Measurements from ENCODE around the gene ADGB.
A peak's percentile ranks its signal among the peaks of the same experiment; 100 is the strongest.

The ADGB gene

GRCh38 chr6:146634022-146634421 lies 35.2 kb downstream of the ADGB start:
- no peak for DNase-seq (ENCODE audit: low read depth in 3 of 3)

- DNase-seq (ENCODE audit: low read depth in 3 of 3), result no peak
These were observed 36.4 kb downstream of the ADGB start for GRCh38 chr6:146635165-146635564.

- no peak for DNase-seq (ENCODE audit: low read depth in 3 of 3)
These were observed 37.7 kb downstream of the ADGB start for GRCh38 chr6:146636481-146636880.

GRCh38 chr6:146642921-146643320 lies 44.1 kb downstream of the ADGB start:
- no peak for DNase-seq (ENCODE audit: low read depth in 3 of 3)

- DNase-seq (ENCODE audit: low read depth in 3 of 3), result no peak
These were observed 52.2 kb downstream of the ADGB start for GRCh38 chr6:146650799-146651481.

- DNase-seq (ENCODE audit: low read depth in 3 of 3), result no peak
These were observed 52.7 kb downstream of the ADGB start for GRCh38 chr6:146651482-146651863.

GRCh38 chr6:146657432-146657831 lies 58.7 kb downstream of the ADGB start:
- no peak for DNase-seq (ENCODE audit: low read depth in 3 of 3)

GRCh38 chr6:146664871-146665360 lies 66.1 kb downstream of the ADGB start:
- DNase-seq (ENCODE audit: low read depth in 3 of 3), result no peak

- no peak for DNase-seq (ENCODE audit: low read depth in 3 of 3)
These were observed 68.1 kb downstream of the ADGB start for GRCh38 chr6:146666909-146667308.

GRCh38 chr6:146670161-146670560 lies 71.4 kb downstream of the ADGB start:
- no peak for DNase-seq (ENCODE audit: low read depth in 3 of 3)

GRCh38 chr6:146673069-146673468 lies 74.3 kb downstream of the ADGB start:
- DNase-seq (ENCODE audit: low read depth in 3 of 3), result no peak

GRCh38 chr6:146679386-146679785 lies 80.6 kb downstream of the ADGB start:
- no peak for DNase-seq (ENCODE audit: low read depth in 3 of 3)

- DNase-seq (ENCODE audit: low read depth in 3 of 3), result no peak
These were observed 84.1 kb downstream of the ADGB start for GRCh38 chr6:146682919-146683318.

- no peak for DNase-seq (ENCODE audit: low read depth in 3 of 3)
These were observed 91.0 kb downstream of the ADGB start for GRCh38 chr6:146689806-146690205.

- DNase-seq (ENCODE audit: low read depth in 3 of 3), result no peak
These were observed 94.6 kb downstream of the ADGB start for GRCh38 chr6:146693342-146693741.

- DNase-seq (ENCODE audit: low read depth in 3 of 3), result no peak
These were observed 99.1 kb downstream of the ADGB start for GRCh38 chr6:146697921-146698320.

GRCh38 chr6:146700078-146700686 lies 101.4 kb downstream of the ADGB start:
- peak; percentile 3 to 7 (median 5) for DNase-seq (ENCODE audit: low read depth in 3 of 3)

- no peak for DNase-seq (ENCODE audit: low read depth in 3 of 3)
These were observed 102.9 kb downstream of the ADGB start for GRCh38 chr6:146701632-146702031.

GRCh38 chr6:146709036-146709622 lies 110.4 kb downstream of the ADGB start:
- no peak for DNase-seq (ENCODE audit: low read depth in 3 of 3)

GRCh38 chr6:146719387-146719786 lies 120.6 kb downstream of the ADGB start:
- no peak for DNase-seq (ENCODE audit: low read depth in 3 of 3)

GRCh38 chr6:146739696-146740095 lies 140.9 kb downstream of the ADGB start:
- DNase-seq (ENCODE audit: low read depth in 3 of 3), result no peak

- no peak for DNase-seq (ENCODE audit: low read depth in 3 of 3)
These were observed 142.8 kb downstream of the ADGB start for GRCh38 chr6:146741609-146742008.

- no peak for DNase-seq (ENCODE audit: low read depth in 3 of 3)
These were observed 154.5 kb downstream of the ADGB start for GRCh38 chr6:146753306-146753705.
